GM18520 (cell line): ENCODE results near the gene AFTPH.
A peak's percentile ranks its signal among the peaks of the same experiment; 100 is the strongest.
"Not testable (repeated sequence)": the region's sequence is repeated elsewhere in the genome, so short reads cannot be mapped to it uniquely, and the experiment has no call there.

ENCODE experiments used
- ATAC-seq: cut with Tn5 transposase; IDR thresholded peaks from one replicate; pipeline ENCODE4 v1.9.1; 2021; ENCODE audit not compliant: unreplicated experiment

Gene AFTPH

GRCh38 chr2:64492821-64493220 lies 31.3 kb upstream of the AFTPH start:
- ATAC-seq = no peak

GRCh38 chr2:64493788-64494187 lies 30.3 kb upstream of the AFTPH start:
- no peak for ATAC-seq

GRCh38 chr2:64498438-64498837 lies 25.7 kb upstream of the AFTPH start:
- ATAC-seq = no peak

- ATAC-seq = no peak
Observed at GRCh38 chr2:64500549-64500948, 23.6 kb upstream of the AFTPH start.

GRCh38 chr2:64501946-64502345 lies 22.2 kb upstream of the AFTPH start:
- no peak for ATAC-seq

- ATAC-seq = no peak
Observed at GRCh38 chr2:64502860-64503259, 21.3 kb upstream of the AFTPH start.

- no peak for ATAC-seq
Observed at GRCh38 chr2:64504774-64505720, 19.1 kb upstream of the AFTPH start.

GRCh38 chr2:64506686-64507085 lies 17.4 kb upstream of the AFTPH start:
- no peak for ATAC-seq

GRCh38 chr2:64514008-64514407 lies 10.1 kb upstream of the AFTPH start:
- ATAC-seq = no peak

- no peak for ATAC-seq
Observed at GRCh38 chr2:64515086-64515485, 9.0 kb upstream of the AFTPH start.

GRCh38 chr2:64516651-64517510 lies 7.2 kb upstream of the AFTPH start:
- ATAC-seq = no peak

GRCh38 chr2:64517511-64517884 lies 6.6 kb upstream of the AFTPH start:
- ATAC-seq = no peak

GRCh38 chr2:64522843-64523428 lies 1.2 kb upstream of the AFTPH start:
- no peak for ATAC-seq

- peak; percentile 11 for ATAC-seq
Observed at GRCh38 chr2:64524604-64525316, 632 bp downstream of the AFTPH start.

- ATAC-seq = no peak
Observed at GRCh38 chr2:64525317-64525613, 1.1 kb downstream of the AFTPH start.

- no peak for ATAC-seq
Observed at GRCh38 chr2:64526034-64526433, 1.9 kb downstream of the AFTPH start.

- ATAC-seq = not testable (repeated sequence)
Observed at GRCh38 chr2:64530946-64531345, 6.8 kb downstream of the AFTPH start.

GRCh38 chr2:64532030-64532429 lies 7.9 kb downstream of the AFTPH start:
- no peak for ATAC-seq

- ATAC-seq = no peak
Observed at GRCh38 chr2:64533882-64534281, 9.8 kb downstream of the AFTPH start.

GRCh38 chr2:64534363-64534762 lies 10.2 kb downstream of the AFTPH start:
- peak; percentile 22 for ATAC-seq

- ATAC-seq = no peak
Observed at GRCh38 chr2:64535024-64535423, 10.9 kb downstream of the AFTPH start.
